Esophagus muscularis mucosa (tissue), 4 donors: ENCODE results near the gene APP.

Experiments used
- EP300 ChIP-seq: sonication (generic); formaldehyde crosslinking; IDR thresholded peaks from one replicate; pipeline ENCODE4 v1.6.1; 2017; ENCODE audit warnings: antibody characterized with exemption
- POLR2A ChIP-seq: fragments of 450-650 bp; IDR thresholded peaks from one replicate; pipeline ENCODE4 v1.6.1; 2017; ENCODE audit warnings: antibody characterized with exemption, moderate library complexity, mild to moderate bottlenecking, low read depth
- POLR2AphosphoS5 ChIP-seq, 2 donors: sonication (generic); formaldehyde crosslinking; IDR thresholded peaks; one replicate each; pipeline ENCODE4 v1.6.1; 2017; ENCODE audit warnings: antibody characterized with exemption in 2 of 2
- TF ChIP-seq, protein P1 (sequence below), 3 experiments: fragments of 200-600 bp in 2 of 3; fragments of 450-650 bp in 1 of 3; sonication (generic) in 2 of 3; IDR thresholded peaks; one replicate each; pipeline ENCODE4 v1.5.1; 2017 to 2019; ENCODE audit warnings: antibody characterized with exemption in 3 of 3, mild to moderate bottlenecking in 2 of 3, moderate library complexity in 1 of 3

DNA sequence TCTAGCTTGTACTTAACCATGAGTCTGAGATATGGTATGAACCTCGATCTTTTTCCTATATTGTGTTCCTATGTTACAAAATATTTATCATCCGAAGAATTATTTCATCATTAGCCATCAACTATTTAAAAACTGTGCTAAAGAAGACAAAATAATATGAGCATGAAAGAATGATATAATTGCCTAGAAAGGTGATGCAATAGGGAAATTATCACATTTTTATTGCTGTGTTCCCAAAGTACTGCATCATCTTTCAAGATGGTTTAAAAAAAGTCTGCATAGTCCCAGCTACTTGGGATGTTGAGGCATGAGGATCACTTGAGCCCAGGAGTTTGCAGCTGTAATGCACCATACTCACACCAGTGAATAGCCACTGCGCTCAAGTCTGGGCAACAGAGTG, 126.7 kb downstream of the APP start:
- TF ChIP-seq, protein P1, sequence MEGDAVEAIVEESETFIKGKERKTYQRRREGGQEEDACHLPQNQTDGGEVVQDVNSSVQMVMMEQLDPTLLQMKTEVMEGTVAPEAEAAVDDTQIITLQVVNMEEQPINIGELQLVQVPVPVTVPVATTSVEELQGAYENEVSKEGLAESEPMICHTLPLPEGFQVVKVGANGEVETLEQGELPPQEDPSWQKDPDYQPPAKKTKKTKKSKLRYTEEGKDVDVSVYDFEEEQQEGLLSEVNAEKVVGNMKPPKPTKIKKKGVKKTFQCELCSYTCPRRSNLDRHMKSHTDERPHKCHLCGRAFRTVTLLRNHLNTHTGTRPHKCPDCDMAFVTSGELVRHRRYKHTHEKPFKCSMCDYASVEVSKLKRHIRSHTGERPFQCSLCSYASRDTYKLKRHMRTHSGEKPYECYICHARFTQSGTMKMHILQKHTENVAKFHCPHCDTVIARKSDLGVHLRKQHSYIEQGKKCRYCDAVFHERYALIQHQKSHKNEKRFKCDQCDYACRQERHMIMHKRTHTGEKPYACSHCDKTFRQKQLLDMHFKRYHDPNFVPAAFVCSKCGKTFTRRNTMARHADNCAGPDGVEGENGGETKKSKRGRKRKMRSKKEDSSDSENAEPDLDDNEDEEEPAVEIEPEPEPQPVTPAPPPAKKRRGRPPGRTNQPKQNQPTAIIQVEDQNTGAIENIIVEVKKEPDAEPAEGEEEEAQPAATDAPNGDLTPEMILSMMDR (IDR thresholded peaks at IDR 0.05), result no peak
- TF ChIP-seq EP300 (no peak), POLR2A (no peak), POLR2AphosphoS5 (IDR thresholded peaks at IDR 0.05) (no peak)
